SJCRH30 (cell line): ENCODE results near the gene PUSL1. TPM values are rescaled to one million over a fixed set of nuclear protein-coding genes. Genes with fewer than 3 reads are reported as not detected.

Experiments
- DNase-seq, 2 experiments: peaks; one replicate each; pipeline ENCODE4 v3.0.0-alpha.2; 2015 to 2020
- H3K27ac ChIP-seq: fragments of 250-450 bp; sonication (Bioruptor Pico); 2 replicates; pipeline ENCODE4 v1.5.1; 2020; ENCODE audit warnings: mild to moderate bottlenecking, moderate library complexity
- H3K27me3 ChIP-seq: fragments of 250-450 bp; sonication (Bioruptor Pico); 2 replicates; pipeline ENCODE4 v1.5.1; 2020; ENCODE audit warnings: mild to moderate bottlenecking, moderate library complexity
- H3K36me3 ChIP-seq: fragments of 250-450 bp; sonication (Bioruptor Pico); 2 replicates; pipeline ENCODE4 v1.5.1; 2020; ENCODE audit warnings: mild to moderate bottlenecking, moderate library complexity
- H3K4me1 ChIP-seq: fragments of 250-450 bp; sonication (Bioruptor Pico); 2 replicates; pipeline ENCODE4 v1.5.1; 2020; ENCODE audit warnings: mild to moderate bottlenecking, moderate library complexity
- H3K4me3 ChIP-seq: fragments of 250-450 bp; sonication (Bioruptor Pico); 2 replicates; pipeline ENCODE4 v1.5.1; 2020; ENCODE audit warnings: mild to moderate bottlenecking, moderate library complexity
- H3K9me3 ChIP-seq: fragments of 250-450 bp; sonication (Bioruptor Pico); replicated peaks from 2 replicates; pipeline ENCODE4 v1.5.1; 2020; ENCODE audit warnings: mild to moderate bottlenecking, moderate library complexity
- total RNA-seq: library from RNA; depleted of rRNA; stranded (reverse); fragments of >200 nt; shearing (Covaris generic); gene quantifications from 2 replicates; pipeline ENCODE4 v1.2.3, GENCODE V29; 2014

Gene PUSL1
- total RNA-seq, 1 experiment from 2014 or later = 25.3 TPM

DNA sequence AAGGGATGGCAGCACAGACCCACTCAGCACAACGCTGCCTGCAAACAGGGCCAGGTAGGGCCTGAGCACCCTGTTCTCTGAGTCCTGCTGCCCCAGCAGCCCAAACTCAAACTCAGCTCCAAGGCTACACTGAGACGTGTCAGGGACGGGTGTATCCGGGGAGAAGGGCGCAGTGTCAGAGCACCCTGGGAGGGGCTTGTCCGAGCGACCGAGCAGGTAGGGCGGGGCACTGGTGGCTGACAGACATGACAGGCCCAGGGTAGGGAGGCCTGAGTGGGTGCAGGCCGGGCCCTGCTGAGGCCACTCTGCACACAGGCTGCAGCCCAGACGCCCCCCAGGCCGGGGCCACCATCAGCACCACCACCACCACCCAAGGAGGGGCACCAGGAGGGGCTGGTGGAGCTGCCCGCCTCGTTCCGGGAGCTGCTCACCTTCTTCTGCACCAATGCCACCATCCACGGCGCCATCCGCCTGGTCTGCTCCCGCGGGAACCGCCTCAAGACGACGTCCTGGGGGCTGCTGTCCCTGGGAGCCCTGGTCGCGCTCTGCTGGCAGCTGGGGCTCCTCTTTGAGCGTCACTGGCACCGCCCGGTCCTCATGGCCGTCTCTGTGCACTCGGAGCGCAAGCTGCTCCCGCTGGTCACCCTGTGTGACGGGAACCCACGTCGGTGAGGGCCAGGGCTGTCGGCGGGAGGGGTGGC lies 22.6 kb upstream of the PUSL1 start:
- H3K4me1 ChIP-seq = peaks cover 12% of the 10 kb centered on the region; the same call in 1 of the 2 replicates
- DNase-seq = no peak
- H3K27me3 ChIP-seq = no peaks in the 10 kb centered on the region
- H3K27ac ChIP-seq = no peak overlapping the region
- H3K9me3 ChIP-seq = no peaks in the 10 kb centered on the region
- H3K36me3 ChIP-seq = no peaks in the 10 kb centered on the region
- no peak overlapping the region for H3K4me3 ChIP-seq

DNA sequence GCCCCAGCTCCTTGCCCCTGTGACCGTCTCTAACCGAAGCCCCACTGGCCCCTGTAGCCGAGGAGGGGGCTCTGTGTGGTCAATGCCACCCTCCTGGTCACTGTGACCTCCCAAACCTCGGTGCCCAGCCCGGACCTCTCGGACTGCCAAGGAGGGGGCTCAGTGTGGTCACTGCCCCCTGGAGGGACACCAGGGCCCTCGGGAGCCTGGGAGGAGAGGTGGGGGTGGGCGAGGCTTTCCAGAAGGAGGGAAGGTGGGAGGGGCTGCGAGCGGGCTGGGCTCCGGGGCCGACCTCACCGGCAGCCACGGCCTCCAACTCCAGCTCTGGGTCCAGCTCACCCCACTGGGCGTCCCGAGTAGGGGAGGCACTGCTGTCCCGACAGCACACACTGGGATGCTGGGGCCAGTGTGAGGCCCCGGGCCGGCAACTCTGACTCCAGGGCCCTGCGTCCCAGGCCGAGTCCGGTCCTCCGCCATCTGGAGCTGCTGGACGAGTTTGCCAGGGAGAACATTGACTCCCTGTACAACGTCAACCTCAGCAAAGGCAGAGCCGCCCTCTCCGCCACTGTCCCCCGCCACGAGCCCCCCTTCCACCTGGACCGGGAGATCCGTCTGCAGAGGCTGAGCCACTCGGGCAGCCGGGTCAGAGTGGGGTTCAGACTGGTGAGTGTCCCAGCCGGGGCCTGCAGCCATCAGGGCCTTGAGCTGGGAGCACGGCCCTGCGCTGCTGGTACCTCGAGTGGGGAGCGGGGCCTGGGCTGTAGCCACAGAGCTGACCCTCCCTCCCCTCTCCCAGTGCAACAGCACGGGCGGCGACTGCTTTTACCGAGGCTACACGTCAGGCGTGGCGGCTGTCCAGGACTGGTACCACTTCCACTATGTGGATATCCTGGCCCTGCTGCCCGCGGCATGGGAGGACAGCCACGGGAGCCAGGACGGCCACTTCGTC lies 21.8 kb upstream of the PUSL1 start:
- no peak overlapping the region for H3K27ac ChIP-seq
- H3K9me3 ChIP-seq = no peaks in the 10 kb centered on the region
- no peak overlapping the region for H3K4me3 ChIP-seq

DNA sequence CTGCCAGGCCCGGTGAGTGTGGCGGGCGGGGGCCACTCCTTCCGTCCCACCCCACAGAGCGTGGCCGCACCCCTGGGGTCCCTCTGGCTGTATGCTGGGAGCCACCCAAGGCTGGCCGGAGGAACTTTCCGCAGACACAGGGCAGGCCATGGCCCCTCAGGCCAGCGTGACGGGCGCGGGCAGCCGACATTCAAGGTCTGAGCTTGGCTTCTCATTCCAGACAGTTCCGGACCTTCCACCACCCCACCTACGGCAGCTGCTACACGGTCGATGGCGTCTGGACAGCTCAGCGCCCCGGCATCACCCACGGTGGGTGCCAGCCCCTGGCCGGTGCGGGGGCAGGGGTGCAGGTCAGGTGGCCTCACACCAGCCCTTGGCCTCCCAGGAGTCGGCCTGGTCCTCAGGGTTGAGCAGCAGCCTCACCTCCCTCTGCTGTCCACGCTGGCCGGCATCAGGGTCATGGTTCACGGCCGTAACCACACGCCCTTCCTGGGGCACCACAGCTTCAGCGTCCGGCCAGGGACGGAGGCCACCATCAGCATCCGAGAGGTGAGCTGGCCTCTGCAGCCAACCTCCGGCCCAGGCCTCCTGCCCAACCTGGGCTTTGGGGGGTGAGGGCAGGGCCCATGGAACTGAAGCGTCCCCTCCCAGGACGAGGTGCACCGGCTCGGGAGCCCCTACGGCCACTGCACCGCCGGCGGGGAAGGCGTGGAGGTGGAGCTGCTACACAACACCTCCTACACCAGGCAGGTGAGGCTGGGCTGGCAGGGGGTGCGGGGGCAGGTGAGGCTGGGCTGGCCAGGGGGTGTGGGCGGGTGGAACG lies 20.9 kb upstream of the PUSL1 start:
- Histone ChIP-seq H3K27ac (no peak overlapping the region), H3K9me3 (no peaks in the 10 kb centered on the region), H3K27me3 (no peaks in the 10 kb centered on the region), H3K36me3 (no peaks in the 10 kb centered on the region), H3K4me1 (peaks cover 21% of the 10 kb centered on the region), H3K4me3 (no peak overlapping the region)
- DNase-seq = no peak

More for the DNA sequence above, 21.8 kb upstream of the PUSL1 start:
- Histone ChIP-seq H3K36me3 (no peaks in the 10 kb centered on the region), H3K27me3 (no peaks in the 10 kb centered on the region), H3K4me1 (peaks cover 18% of the 10 kb centered on the region)
- DNase-seq = no peak

DNA sequence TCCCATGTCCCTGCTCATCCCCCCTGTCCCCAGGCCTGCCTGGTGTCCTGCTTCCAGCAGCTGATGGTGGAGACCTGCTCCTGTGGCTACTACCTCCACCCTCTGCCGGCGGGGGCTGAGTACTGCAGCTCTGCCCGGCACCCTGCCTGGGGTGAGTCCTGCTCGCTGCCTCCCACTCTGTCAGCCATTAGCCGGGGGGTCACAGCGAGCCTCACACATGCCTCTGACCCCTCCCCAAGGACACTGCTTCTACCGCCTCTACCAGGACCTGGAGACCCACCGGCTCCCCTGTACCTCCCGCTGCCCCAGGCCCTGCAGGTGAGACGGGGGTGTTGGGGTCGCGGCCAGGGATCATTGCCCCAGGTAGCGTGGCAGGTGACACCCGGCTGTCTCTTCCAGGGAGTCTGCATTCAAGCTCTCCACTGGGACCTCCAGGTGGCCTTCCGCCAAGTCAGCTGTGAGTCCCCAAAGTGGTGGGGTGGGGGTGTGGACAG lies 18.1 kb upstream of the PUSL1 start:
- Histone ChIP-seq H3K27ac (no peak overlapping the region), H3K4me1 (peaks cover 21% of the 10 kb centered on the region), H3K9me3 (no peaks in the 10 kb centered on the region), H3K4me3 (no peak overlapping the region), H3K27me3 (no peaks in the 10 kb centered on the region), H3K36me3 (no peaks in the 10 kb centered on the region)
- peak; percentile 82 for DNase-seq

DNA sequence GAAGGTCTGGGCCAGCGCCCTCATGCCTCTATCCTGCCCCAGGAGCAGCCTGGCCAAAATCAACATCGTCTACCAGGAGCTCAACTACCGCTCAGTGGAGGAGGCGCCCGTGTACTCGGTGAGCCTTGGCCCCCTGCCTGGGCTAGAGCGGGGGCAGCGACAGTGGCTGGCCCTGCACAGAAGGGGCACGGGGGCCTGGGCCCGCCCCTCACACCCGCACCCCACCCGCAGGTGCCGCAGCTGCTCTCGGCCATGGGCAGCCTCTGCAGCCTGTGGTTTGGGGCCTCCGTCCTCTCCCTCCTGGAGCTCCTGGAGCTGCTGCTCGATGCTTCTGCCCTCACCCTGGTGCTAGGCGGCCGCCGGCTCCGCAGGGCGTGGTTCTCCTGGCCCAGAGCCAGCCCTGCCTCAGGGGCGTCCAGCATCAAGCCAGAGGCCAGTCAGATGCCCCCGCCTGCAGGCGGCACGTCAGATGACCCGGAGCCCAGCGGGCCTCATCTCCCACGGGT lies 17.3 kb upstream of the PUSL1 start:
- Histone ChIP-seq H3K27ac (no peak overlapping the region), H3K4me3 (no peak overlapping the region), H3K36me3 (no peaks in the 10 kb centered on the region), H3K4me1 (peaks cover 21% of the 10 kb centered on the region), H3K27me3 (no peaks in the 10 kb centered on the region), H3K9me3 (no peaks in the 10 kb centered on the region)
- peak; percentile 73 to 75 for DNase-seq

DNA sequence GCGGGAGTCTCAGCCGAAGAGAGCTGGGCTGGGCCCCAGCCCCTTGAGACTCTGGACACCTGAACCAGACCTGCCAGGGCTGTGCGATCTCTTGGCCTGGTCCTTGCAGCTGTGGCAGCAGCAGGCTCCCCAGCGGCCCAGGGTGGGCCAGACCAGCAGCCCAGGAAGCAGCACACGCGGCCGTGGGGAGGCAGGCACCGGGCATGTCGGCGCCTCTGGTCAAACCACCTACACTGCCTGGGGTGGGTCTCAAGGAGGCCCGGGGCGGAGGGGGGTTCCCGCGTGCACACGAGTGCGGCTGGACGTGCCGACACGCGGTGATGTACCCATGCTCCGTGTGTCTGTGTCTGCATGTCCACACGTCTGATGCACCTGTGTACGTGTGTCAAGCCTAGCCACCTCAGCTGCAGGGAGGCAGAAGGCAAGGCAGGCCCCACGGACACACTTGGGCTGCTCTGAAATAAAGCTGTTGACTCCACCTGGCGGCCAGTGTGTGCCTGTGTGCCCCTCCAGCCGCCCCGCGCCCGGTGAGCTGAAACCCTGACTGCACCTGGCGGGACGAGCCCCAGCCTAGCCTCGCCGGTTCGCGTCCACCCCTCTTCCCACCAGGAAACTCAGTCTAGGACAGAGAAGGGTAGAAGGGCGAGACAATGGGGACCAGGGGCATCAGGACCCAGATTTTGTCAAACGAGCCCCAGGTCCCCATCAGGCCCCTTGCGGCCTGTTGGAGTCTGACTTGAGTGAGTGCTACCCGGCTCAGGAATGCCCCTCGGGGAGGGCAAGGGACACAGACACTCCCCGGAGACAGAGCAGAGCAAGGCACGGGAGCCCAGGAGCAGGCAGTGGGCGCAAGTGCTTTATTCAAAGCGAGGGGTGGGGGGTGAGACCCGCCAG lies 16.6 kb upstream of the PUSL1 start:
- no peak overlapping the region for H3K4me3 ChIP-seq
- no peaks in the 10 kb centered on the region for H3K27me3 ChIP-seq
- no peak overlapping the region for H3K27ac ChIP-seq
- no peaks in the 10 kb centered on the region for H3K36me3 ChIP-seq
- no peaks in the 10 kb centered on the region for H3K9me3 ChIP-seq
- peak; percentile 87 to 90 for DNase-seq
- H3K4me1 ChIP-seq = peaks cover 21% of the 10 kb centered on the region

DNA sequence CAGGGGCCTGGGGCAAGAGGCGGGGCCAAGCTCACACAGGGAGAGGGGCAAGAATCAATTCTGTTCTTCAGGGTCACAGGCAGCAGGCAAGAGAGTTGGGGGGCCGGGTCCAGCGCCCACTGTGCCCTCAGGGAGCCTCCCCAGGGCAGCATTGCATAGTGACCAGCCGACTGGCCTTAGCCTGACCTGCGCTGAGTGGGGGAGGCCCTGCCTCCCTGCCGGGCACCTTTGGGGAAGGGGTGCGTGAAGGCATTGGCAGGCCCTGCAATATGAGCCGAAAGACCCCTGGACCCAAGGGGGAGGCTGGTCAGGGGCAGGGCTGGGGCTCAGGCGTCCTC lies 16.0 kb upstream of the PUSL1 start:
- H3K9me3 ChIP-seq = no peaks in the 10 kb centered on the region
- H3K4me1 ChIP-seq = peaks cover 21% of the 10 kb centered on the region
- H3K36me3 ChIP-seq = no peaks in the 10 kb centered on the region
- no peak overlapping the region for H3K4me3 ChIP-seq
- no peaks in the 10 kb centered on the region for H3K27me3 ChIP-seq
- no peak overlapping the region for H3K27ac ChIP-seq
- DNase-seq = no peak

DNA sequence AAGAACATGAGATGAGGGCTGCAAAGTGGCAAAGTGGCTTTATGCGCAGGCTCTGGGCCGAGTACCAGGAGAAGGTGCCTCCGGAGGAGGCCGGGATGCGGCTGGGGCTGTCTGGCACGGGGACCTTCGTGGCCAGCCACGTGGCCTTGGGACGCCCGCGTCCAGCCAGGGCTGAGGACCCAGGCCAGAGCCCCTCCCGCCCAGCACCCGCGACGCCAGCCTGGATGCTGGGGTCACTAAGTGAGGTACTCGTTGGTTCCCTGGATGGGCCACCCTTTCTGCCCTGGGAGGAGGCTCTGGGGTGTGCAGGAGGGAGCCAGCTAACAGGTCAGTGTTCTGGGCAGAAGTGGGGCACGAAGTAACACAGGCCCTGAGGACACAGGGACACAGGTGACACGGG lies 15.5 kb upstream of the PUSL1 start:
- no peaks in the 10 kb centered on the region for H3K27me3 ChIP-seq
- H3K9me3 ChIP-seq = no peaks in the 10 kb centered on the region
- no peak overlapping the region for H3K27ac ChIP-seq
- no peak for DNase-seq
- peaks cover 21% of the 10 kb centered on the region for H3K4me1 ChIP-seq
- no peaks in the 10 kb centered on the region for H3K36me3 ChIP-seq
- H3K4me3 ChIP-seq = no peak overlapping the region

DNA sequence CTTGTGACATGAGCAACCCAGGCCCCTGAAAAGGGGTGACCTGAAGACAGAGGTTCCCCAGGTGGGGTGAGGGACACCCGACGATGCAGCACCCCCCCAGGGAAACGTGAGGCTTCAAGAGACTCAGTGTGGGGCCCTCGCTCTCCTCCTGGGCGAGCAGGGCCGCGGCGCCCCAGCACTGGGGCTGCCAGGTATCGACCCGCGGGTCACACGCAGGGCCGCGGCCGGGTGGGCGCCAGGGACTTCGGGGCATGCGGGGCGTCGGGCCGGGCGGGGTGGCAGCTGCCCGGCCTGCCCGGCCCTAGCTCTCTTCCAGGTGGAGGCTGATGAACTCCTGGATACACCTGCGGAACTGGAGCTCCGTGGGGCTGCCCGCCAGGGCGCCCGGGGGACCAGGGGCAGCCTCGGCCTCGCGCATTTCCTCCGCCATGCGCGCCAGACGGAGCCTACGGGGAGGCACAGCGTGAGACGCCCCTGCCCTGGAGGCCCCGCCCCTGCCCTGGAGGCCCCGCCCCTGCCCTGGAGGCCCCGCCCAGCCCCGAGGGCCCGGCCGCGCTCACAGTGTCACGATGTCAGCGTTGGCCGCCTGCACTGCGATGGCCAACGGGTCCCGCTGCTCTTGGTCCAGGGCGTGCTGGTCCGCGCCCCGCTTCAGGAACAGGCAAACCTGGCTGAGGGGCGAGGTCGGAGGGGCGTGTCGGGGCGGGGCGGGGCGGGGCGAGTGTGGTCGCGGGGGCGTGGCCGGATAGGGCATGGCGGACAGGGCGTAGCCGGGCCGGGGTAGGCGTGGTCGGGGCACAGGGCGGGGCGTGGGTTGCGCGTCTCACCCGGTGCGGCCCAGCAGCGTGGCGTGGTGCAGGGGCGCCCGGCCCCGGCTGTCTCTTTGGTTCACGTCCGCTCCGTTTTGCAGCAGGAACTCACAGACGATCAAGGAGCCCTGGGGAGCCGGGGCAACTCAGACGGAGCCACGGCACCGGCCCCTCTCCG lies 14.8 kb upstream of the PUSL1 start:
- Histone ChIP-seq H3K27ac (no peak overlapping the region), H3K9me3 (no peaks in the 10 kb centered on the region), H3K36me3 (no peaks in the 10 kb centered on the region), H3K4me1 (peaks cover 24% of the 10 kb centered on the region), H3K27me3 (no peaks in the 10 kb centered on the region), H3K4me3 (no peak overlapping the region)
- no peak for DNase-seq

DNA sequence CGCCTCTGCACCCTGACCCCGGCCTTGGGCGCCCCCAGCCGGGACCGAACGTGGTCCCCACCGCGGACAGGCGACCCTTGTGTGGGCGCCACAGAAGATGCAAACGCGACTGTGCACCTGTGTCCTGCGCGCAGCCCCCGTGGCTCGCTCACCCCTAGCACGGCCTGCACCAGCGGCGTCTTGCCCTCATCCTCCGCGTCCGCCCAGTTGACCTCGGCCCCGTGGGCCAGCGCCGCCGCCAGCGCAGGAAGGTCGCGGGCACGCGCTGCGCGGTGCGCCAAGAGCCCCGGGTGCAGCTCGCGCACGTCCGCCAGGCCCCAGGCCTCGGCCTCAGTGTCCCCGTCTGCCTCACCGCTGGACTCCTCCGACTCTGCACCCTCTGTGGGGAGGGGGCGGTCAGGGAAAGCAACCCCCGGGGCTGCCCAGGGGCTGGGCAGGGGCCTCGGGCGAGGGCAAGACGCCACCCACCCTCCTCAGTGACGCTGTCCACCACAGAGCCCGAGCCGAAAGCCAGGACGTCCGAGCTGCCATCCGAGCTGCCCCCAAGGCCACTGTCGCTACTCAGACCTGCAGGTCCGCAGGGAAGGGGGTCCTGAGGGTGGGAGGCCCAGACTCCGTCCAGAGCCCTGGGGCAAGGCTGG lies 14.0 kb upstream of the PUSL1 start:
- Histone ChIP-seq H3K36me3 (no peaks in the 10 kb centered on the region), H3K4me1 (peaks cover 29% of the 10 kb centered on the region), H3K9me3 (no peaks in the 10 kb centered on the region), H3K27me3 (no peaks in the 10 kb centered on the region), H3K4me3 (no peak overlapping the region), H3K27ac (no peak overlapping the region)
- no peak for DNase-seq

DNA sequence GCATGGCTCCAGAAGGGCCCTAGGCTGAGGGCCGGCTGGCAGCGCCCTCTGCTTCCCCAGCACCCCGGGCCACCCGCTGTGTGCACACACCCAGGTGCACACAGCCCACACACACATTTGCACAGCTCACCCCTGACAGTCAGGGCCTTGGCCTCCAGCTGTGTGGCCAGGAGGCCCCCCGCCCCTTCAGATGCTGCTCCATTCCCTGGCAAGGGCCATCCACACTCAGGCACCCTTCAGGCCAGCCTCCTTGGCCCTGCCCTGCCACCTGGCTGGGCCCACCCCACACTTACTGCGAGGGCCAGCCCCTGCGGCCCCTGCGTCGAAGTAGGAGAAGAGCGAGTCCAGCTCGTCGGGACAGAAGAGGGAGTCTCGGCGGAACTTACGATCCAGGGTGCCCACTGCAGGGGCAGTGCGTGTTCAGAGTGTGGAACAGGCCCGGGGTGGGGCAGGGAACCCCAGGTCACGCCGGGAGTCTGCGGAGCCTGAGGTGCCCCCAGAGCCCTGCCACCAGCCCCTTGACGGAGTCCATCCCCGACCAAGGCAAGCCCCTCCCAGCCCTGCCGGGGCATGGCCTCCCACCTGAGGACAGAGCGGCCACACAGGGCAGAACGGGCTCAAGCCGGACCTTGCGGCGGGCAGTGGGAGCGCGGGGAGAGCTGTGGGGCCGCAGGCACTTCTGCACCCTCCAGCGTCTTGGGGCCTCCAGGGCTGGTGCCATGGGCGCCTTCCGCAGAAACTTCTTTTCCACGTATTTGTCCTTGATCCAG lies 13.1 kb upstream of the PUSL1 start:
- no peak overlapping the region for H3K27ac ChIP-seq
- no peaks in the 10 kb centered on the region for H3K36me3 ChIP-seq
- H3K27me3 ChIP-seq = no peaks in the 10 kb centered on the region
- peaks cover 29% of the 10 kb centered on the region for H3K4me1 ChIP-seq
- H3K4me3 ChIP-seq = no peak overlapping the region
- DNase-seq = no peak
- H3K9me3 ChIP-seq = no peaks in the 10 kb centered on the region
